Upper lobe of left lung (tissue), 4 donors: Measurements from ENCODE around the gene ERCC6.

Experiments
- EP300 ChIP-seq, 4 donors: sonication (generic); formaldehyde crosslinking; IDR thresholded peaks; one replicate each; pipeline ENCODE4 v1.5.1; 2017; ENCODE audit warnings: antibody characterized with exemption in 4 of 4, control low read depth in 2 of 4
- POLR2A ChIP-seq, 4 donors: fragments of 450-650 bp; IDR thresholded peaks; one replicate each; pipeline ENCODE4 v1.5.1; 2016 to 2017; ENCODE audit warnings: antibody characterized with exemption in 4 of 4, mild to moderate bottlenecking in 2 of 4
- POLR2AphosphoS5 ChIP-seq, 2 donors: sonication (generic); formaldehyde crosslinking; IDR thresholded peaks; one replicate each; pipeline ENCODE4 v1.5.1; 2017; ENCODE audit warnings: antibody characterized with exemption in 2 of 2
- TF ChIP-seq, protein P1 (sequence below), 6 experiments: fragments of 450-650 bp in 4 of 6; fragments of 200-600 bp in 2 of 6; sonication (generic) in 2 of 6; IDR thresholded peaks; one replicate each; pipeline ENCODE4 v1.5.1; 2016 to 2019; ENCODE audit warnings: antibody characterized with exemption in 6 of 6

DNA sequence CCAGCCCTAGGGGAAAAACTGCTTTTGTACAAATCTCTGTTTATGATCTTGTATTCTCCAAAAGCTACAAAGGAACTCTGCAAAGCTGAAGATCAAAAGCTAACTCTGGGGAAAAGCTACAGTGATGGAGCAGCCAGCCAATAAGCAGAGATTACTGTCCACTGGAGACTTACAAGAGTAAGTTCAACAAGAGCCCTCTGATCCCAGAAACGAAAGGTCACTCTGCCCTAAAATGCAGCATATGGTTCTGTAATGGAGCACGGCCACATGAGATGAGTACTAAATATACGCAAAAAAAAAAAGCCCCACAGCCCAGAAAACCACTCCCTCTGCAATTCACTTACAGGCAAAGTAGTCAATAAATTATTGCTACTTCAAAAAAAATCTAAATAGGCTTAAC, 60.1 kb downstream of the ERCC6 start:
- TF ChIP-seq, protein P1, sequence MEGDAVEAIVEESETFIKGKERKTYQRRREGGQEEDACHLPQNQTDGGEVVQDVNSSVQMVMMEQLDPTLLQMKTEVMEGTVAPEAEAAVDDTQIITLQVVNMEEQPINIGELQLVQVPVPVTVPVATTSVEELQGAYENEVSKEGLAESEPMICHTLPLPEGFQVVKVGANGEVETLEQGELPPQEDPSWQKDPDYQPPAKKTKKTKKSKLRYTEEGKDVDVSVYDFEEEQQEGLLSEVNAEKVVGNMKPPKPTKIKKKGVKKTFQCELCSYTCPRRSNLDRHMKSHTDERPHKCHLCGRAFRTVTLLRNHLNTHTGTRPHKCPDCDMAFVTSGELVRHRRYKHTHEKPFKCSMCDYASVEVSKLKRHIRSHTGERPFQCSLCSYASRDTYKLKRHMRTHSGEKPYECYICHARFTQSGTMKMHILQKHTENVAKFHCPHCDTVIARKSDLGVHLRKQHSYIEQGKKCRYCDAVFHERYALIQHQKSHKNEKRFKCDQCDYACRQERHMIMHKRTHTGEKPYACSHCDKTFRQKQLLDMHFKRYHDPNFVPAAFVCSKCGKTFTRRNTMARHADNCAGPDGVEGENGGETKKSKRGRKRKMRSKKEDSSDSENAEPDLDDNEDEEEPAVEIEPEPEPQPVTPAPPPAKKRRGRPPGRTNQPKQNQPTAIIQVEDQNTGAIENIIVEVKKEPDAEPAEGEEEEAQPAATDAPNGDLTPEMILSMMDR (IDR thresholded peaks at IDR 0.05) = no peak
- TF ChIP-seq POLR2A (IDR thresholded peaks at IDR 0.05) (no peak), EP300 (IDR thresholded peaks at IDR 0.05) (no peak), POLR2AphosphoS5 (IDR thresholded peaks at IDR 0.05) (no peak)
